ENCODE data around the gene ZIC1. TPM values are rescaled to one million over a fixed set of nuclear protein-coding genes. Genes with fewer than 3 reads are reported as not detected.

The ZIC1 gene
- total and polyA plus RNA-seq, 9 of the 15 experiments (the other 6 are each of a cell fraction or from before 2014, with no cell fraction given) = 0.21 to 0.42 TPM; not detected in 7

GRCh38 chr3:147404000-147404799, 5.0 kb upstream of the ZIC1 start:
- intact Hi-C loops (cut with micrococcal nuclease) = no loop called here
- ATAC-seq = no peak
- H3K4me3 ChIP-seq = no peak overlapping the region
- no peak overlapping the region for H3K4me2 ChIP-seq (ENCODE audit: insufficient read depth, low read length)
- no peaks in the 10 kb centered on the region for H3K9me1 ChIP-seq (ENCODE audit: control insufficient read depth, insufficient read depth, low read length)
- 0% methylated on average over 9 of the region's 11 CpGs for WGBS (ENCODE audit: insufficient coverage, low coverage, missing lambda C conversion rate)
- peaks cover 3 to 29% of the 10 kb centered on the region in 2 experiments; a peak in 3 of 5 replicates for H3K27me3 ChIP-seq (ENCODE audit: control insufficient read depth in 2 of 2, insufficient read depth in 2 of 2, low read length in 2 of 2)
- CTCF ChIA-PET (ENCODE audit: low intra/inter-chr PET ratio) = no interaction called here
- no peak overlapping the region for H3K27ac ChIP-seq (ENCODE audit: extremely low read depth, low read depth, low read length)
- in situ Hi-C loops (cut with MboI) = no loop called here
- no peak overlapping the region for H2AFZ ChIP-seq (ENCODE audit: low read depth, low read length)
- H3K79me2 ChIP-seq (ENCODE audit: control insufficient read depth, insufficient read depth, low read length) = no peaks in the 10 kb centered on the region
- DNase-seq (ENCODE audit: extremely low read depth in 1 of 4, low spot score in 3 of 4) = no peak
- POLR2A ChIA-PET = interaction anchor here (0.5 kb wide), 1 partner anchor 1432 kb away, joined by 4 read pairs; no protein-coding TSS in a partner anchor
- H4K20me1 ChIP-seq (replicated peaks; ENCODE audit: control insufficient read depth, insufficient read depth, low read length) = no peaks in the 10 kb centered on the region
- no peak for FAIRE-seq
- no peaks in the 10 kb centered on the region for H3K9me3 ChIP-seq (replicated peaks; ENCODE audit: control insufficient read depth, insufficient read depth, low read depth, low read length)
- H3K9ac ChIP-seq (ENCODE audit: insufficient read depth in 1 of 2, low read depth in 2 of 2, low read length in 2 of 2) = no peak overlapping the region
- BruUV-seq (replicated peaks) = no TSS peak
- no peaks in the 10 kb centered on the region for H3K4me1 ChIP-seq (replicated peaks in 1 of 2; ENCODE audit: control insufficient read depth in 2 of 2, insufficient read depth in 2 of 2, low read length in 2 of 2)
- H3K36me3 ChIP-seq (ENCODE audit: control insufficient read depth, insufficient read depth, low read length) = no peaks in the 10 kb centered on the region
- TF ChIP-seq GATAD2B (IDR thresholded peaks at IDR 0.05; ENCODE audit: borderline replicate concordance) (no peak), ZNF354B (CRISPR knock-in tag; IDR thresholded peaks at IDR 0.05) (no peak), PML (IDR thresholded peaks at IDR 0.05; ENCODE audit: low read length) (no peak), ATF7 (IDR thresholded peaks at IDR 0.05) (no peak), HLTF (IDR thresholded peaks at IDR 0.05) (no peak), TAL1 (IDR thresholded peaks at IDR 0.05) (no peak), SRF (CRISPR knock-in tag; IDR thresholded peaks at IDR 0.05) (no peak), CBX5 (IDR thresholded peaks at IDR 0.05; ENCODE audit: borderline replicate concordance, low read depth) (no peak), HDAC6 (IDR thresholded peaks at IDR 0.05; ENCODE audit: low read depth, low read length) (no peak), NFE2 (IDR thresholded peaks at IDR 0.05; ENCODE audit: low read depth) (no peak), CREM (IDR thresholded peaks at IDR 0.05; ENCODE audit: low read depth) (no peak), KDM5B (IDR thresholded peaks at IDR 0.05; ENCODE audit: insufficient replicate concordance, low read depth, low read length) (no peak), OTX1 (CRISPR knock-in tag; IDR thresholded peaks at IDR 0.05) (no peak), ZNF12 (CRISPR knock-in tag; IDR thresholded peaks at IDR 0.05) (no peak)
- TF ChIP-seq, protein P1, sequence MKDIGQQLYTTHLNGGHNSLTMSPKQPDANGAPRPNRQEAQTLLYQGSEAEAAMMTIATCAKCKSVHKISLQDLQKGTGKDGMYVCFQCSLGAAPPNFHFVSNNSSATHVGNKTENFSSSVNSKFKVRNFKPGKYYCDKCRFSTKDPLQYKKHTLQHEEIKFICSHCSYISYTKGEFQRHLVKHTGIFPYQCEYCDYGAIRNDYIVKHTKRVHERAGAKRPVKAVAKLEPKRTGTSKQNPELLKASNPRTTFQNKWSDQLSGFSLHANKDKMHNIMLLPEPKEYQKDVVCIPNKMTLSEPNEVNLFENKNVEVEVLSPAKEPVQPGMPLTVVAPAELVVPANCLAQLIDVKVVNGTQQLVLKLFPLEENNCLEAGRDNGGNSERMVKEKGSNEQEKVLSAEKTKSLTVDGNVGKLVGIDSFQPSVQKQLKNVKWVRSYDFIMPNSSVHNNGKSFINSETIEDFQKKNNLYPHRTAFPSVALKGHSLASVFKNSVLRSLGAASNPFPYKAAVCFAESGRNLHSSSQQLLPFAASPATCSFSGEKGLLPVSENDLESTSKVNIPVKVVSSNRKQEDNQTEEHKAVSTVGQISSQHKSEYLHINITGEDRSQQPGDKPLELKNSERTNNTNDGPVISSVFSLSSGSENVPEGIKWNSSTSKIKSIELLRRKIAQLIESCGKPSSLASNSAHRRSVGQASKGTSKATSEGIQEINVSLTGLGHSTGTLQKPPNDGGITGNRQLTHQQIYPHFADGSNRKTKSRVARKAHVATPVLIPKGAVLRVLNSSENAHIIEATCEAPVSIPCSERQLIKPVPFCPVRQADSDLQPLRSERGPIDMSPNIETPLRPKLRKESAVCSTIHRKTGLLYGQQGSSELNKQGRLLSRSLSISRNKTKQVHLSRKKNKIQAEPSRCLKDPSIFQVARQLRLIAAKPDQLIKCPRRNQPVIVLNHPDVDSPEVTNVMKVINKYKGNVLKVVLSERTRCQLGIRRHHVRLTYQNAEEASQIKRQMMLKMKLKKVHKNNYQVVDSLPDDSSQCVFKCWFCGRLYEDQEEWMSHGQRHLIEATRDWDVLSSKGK (CRISPR knock-in tag; IDR thresholded peaks at IDR 0.05) = no peak
- TF ChIP-seq, protein P2, sequence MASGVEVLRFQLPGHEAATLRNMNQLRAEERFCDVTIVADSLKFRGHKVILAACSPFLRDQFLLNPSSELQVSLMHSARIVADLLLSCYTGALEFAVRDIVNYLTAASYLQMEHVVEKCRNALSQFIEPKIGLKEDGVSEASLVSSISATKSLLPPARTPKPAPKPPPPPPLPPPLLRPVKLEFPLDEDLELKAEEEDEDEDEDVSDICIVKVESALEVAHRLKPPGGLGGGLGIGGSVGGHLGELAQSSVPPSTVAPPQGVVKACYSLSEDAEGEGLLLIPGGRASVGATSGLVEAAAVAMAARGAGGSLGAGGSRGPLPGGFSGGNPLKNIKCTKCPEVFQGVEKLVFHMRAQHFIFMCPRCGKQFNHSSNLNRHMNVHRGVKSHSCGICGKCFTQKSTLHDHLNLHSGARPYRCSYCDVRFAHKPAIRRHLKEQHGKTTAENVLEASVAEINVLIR (CRISPR knock-in tag; IDR thresholded peaks at IDR 0.05) = no peak
